Subcutaneous abdominal adipose tissue (tissue), 5 donors: ENCODE measurements around the gene CCDC106.

ENCODE experiments used
- H3K27ac ChIP-seq: one replicate; pipeline ENCODE4 v1.7.0; 2013; ENCODE audit warnings: low read depth, mild to moderate bottlenecking, inconsistent platforms, low read length, moderate library complexity
- H3K27me3 ChIP-seq, 5 donors: one replicate each; pipeline ENCODE4 v1.7.0; 2013; ENCODE audit warnings: low read length in 5 of 5, inconsistent platforms in 1 of 5; ENCODE audit not compliant: control insufficient read depth in 5 of 5, insufficient read depth in 4 of 5
- H3K36me3 ChIP-seq, 5 donors: one replicate each; pipeline ENCODE4 v1.7.0; 2013; ENCODE audit warnings: low read length in 5 of 5; ENCODE audit not compliant: control insufficient read depth in 5 of 5, insufficient read depth in 5 of 5
- H3K4me1 ChIP-seq, 5 donors: one replicate each; pipeline ENCODE4 v1.7.0; 2013; ENCODE audit warnings: low read length in 5 of 5, mild to moderate bottlenecking in 3 of 5, moderate library complexity in 1 of 5; ENCODE audit not compliant: control insufficient read depth in 5 of 5, insufficient read depth in 5 of 5
- H3K4me3 ChIP-seq, 5 donors: one replicate each; pipeline ENCODE4 v1.7.0; 2013; ENCODE audit warnings: low read length in 5 of 5, low read depth in 1 of 5
- H3K9ac ChIP-seq, 5 donors: one replicate each; pipeline ENCODE4 v1.7.0; 2013; ENCODE audit warnings: low read length in 5 of 5, mild to moderate bottlenecking in 4 of 5, moderate library complexity in 3 of 5
- H3K9me3 ChIP-seq, 5 donors: one replicate each; pipeline ENCODE4 v1.7.0; 2013; ENCODE audit warnings: low read length in 5 of 5; ENCODE audit not compliant: control insufficient read depth in 5 of 5
- donor health status: healthy.
- donor health status: healthy.
- donor health status: healthy.
- donor health status: healthy.
- donor health status: healthy.

The CCDC106 gene

GRCh38 chr19:55647732-55648584, at the start of gene CCDC106:
Gene CCDC106, plus strand, starts transcription at chr19:55648212. Its CDS starts 835 bp downstream, at chr19:55649047.
- peaks cover 0 to 20% (median 15%) of the 10 kb centered on the region in 5 donors for H3K36me3 ChIP-seq

GRCh38 chr19:55598719-55599467, 49.1 kb upstream of the CCDC106 start:
- H3K27ac ChIP-seq = peak overlapping the region; percentile 83
- H3K9ac ChIP-seq = peak overlapping the region in 4 of 5 donors; percentile 53 to 93 (median 86)
- peaks cover 2 to 22% (median 15%) of the 10 kb centered on the region in 5 donors for H3K4me1 ChIP-seq
- peaks cover 0 to 41% (median 26%) of the 10 kb centered on the region in 5 donors for H3K36me3 ChIP-seq
- H3K9me3 ChIP-seq = no peaks in the 10 kb centered on the region
- H3K27me3 ChIP-seq = no peaks in the 10 kb centered on the region
- peak overlapping the region; percentile 49 to 99 (median 92) for H3K4me3 ChIP-seq

More at GRCh38 chr19:55647732-55648584, at the start of gene CCDC106:
- Histone ChIP-seq H3K9ac (peak within 1 kb of the TSS; percentile 48 to 91 (median 80)), H3K9me3 (no peaks in the 10 kb centered on the region), H3K27me3 (no peaks in the 10 kb centered on the region), H3K4me1 (peaks cover 13 to 46% (median 44%) of the 10 kb centered on the region in 5 donors), H3K27ac (peak within 1 kb of the TSS; percentile 46), H3K4me3 (peak within 1 kb of the TSS; percentile 72 to 84 (median 76))

GRCh38 chr19:55599468-55599841, 48.6 kb upstream of the CCDC106 start, which contains the start of gene FIZ1:
Gene FIZ1, minus strand, starts transcription at chr19:55599517. Its CDS starts 1,652 bp downstream, at chr19:55597865.
- Histone ChIP-seq H3K27ac (peak within 1 kb of the TSS; percentile 83), H3K4me3 (peak within 1 kb of the TSS; percentile 91 to 99 (median 92)), H3K9me3 (no peaks in the 10 kb centered on the region), H3K9ac (peak within 1 kb of the TSS; percentile 77 to 93 (median 87)), H3K4me1 (peaks cover 2 to 23% (median 18%) of the 10 kb centered on the region in 5 donors), H3K36me3 (peaks cover 0 to 41% (median 26%) of the 10 kb centered on the region in 5 donors), H3K27me3 (no peaks in the 10 kb centered on the region)

GRCh38 chr19:55599842-55600661, 48.0 kb upstream of the CCDC106 start, which contains the start of gene ZNF524:
Gene ZNF524, plus strand, starts transcription at chr19:55600288. Its CDS starts 1,825 bp downstream, at chr19:55602113.
- H3K4me1 ChIP-seq = peaks cover 2 to 28% (median 22%) of the 10 kb centered on the region in 5 donors
- no peaks in the 10 kb centered on the region for H3K9me3 ChIP-seq

GRCh38 chr19:55600662-55601028, 47.4 kb upstream of the CCDC106 start:
- H3K9ac ChIP-seq = peak overlapping the region in 4 of 5 donors; percentile 40 to 77 (median 58)
- peaks cover 2 to 28% (median 22%) of the 10 kb centered on the region in 5 donors for H3K4me1 ChIP-seq
- peaks cover 0 to 30% (median 15%) of the 10 kb centered on the region in 5 donors for H3K36me3 ChIP-seq
- H3K9me3 ChIP-seq = no peaks in the 10 kb centered on the region
- peak overlapping the region; percentile 65 to 99 (median 92) for H3K4me3 ChIP-seq
- no peaks in the 10 kb centered on the region for H3K27me3 ChIP-seq
- peak overlapping the region; percentile 83 for H3K27ac ChIP-seq

More at GRCh38 chr19:55599842-55600661, 48.0 kb upstream of the CCDC106 start, which contains the start of gene ZNF524:
- Histone ChIP-seq H3K27me3 (no peaks in the 10 kb centered on the region), H3K4me3 (peak within 1 kb of the TSS; percentile 91 to 99 (median 92)), H3K9ac (peak within 1 kb of the TSS; percentile 77 to 93 (median 87)), H3K27ac (peak within 1 kb of the TSS; percentile 83), H3K36me3 (peaks cover 0 to 36% (median 21%) of the 10 kb centered on the region in 5 donors)

GRCh38 chr19:55601084-55601483, 46.9 kb upstream of the CCDC106 start:
- Histone ChIP-seq H3K4me1 (peaks cover 2 to 32% (median 26%) of the 10 kb centered on the region in 5 donors), H3K27me3 (no peaks in the 10 kb centered on the region), H3K9ac (peak overlapping the region in 3 of 5 donors; percentile 44 to 77 (median 72)), H3K36me3 (peaks cover 0 to 25% (median 12%) of the 10 kb centered on the region in 5 donors), H3K9me3 (no peaks in the 10 kb centered on the region), H3K27ac (peak overlapping the region; percentile 83), H3K4me3 (peak overlapping the region; percentile 65 to 99 (median 92))

- no peak overlapping the region for H3K4me3 ChIP-seq
- H3K9me3 ChIP-seq = no peaks in the 10 kb centered on the region
- no peak overlapping the region for H3K27ac ChIP-seq
- peaks cover 5 to 43% (median 36%) of the 10 kb centered on the region in 5 donors for H3K4me1 ChIP-seq
- peaks cover 0 to 17% (median 4%) of the 10 kb centered on the region in 5 donors for H3K36me3 ChIP-seq
- H3K9ac ChIP-seq = no peak overlapping the region
- H3K27me3 ChIP-seq = no peaks in the 10 kb centered on the region
Measured at GRCh38 chr19:55602104-55603001, 45.7 kb upstream of the CCDC106 start.

- H3K36me3 ChIP-seq = peaks cover 0 to 14% (median 2%) of the 10 kb centered on the region in 5 donors
- H3K4me1 ChIP-seq = peaks cover 5 to 42% (median 36%) of the 10 kb centered on the region in 5 donors
- H3K27me3 ChIP-seq = no peaks in the 10 kb centered on the region
- no peak overlapping the region for H3K4me3 ChIP-seq
- H3K9ac ChIP-seq = no peak overlapping the region
- no peaks in the 10 kb centered on the region for H3K9me3 ChIP-seq
- H3K27ac ChIP-seq = no peak overlapping the region
Measured at GRCh38 chr19:55603115-55603514, 44.9 kb upstream of the CCDC106 start.
